DND-41 (cell line): Measurements from ENCODE around the gene NTM.

Source experiments
- ATAC-seq: fragments of 200-7000 bp; cut with Tn5 transposase; 3 replicates; pipeline ENCODE4 v1.9.1; 2021; ENCODE audit warnings: low read depth; ENCODE audit not compliant: insufficient read depth
- DNase-seq: peaks from one replicate; pipeline ENCODE4 v3.0.0-alpha.2; 2020
- H2AFZ ChIP-seq: 2 replicates; pipeline ENCODE4 v1.6.0; 2012; ENCODE audit warnings: low read depth, low read length
- H3K27ac ChIP-seq: 2 replicates; pipeline ENCODE4 v1.5.1; 2012; ENCODE audit warnings: low read length, inconsistent platforms
- H3K27me3 ChIP-seq: fragments of 200-600 bp; sonication (generic); 2 replicates; pipeline ENCODE4 v1.6.0; 2012; ENCODE audit warnings: low read length, mild to moderate bottlenecking, inconsistent platforms; ENCODE audit not compliant: insufficient read depth, poor library complexity
- H3K36me3 ChIP-seq: 2 replicates; pipeline ENCODE4 v1.5.1; 2012; ENCODE audit warnings: low read length, inconsistent platforms; ENCODE audit not compliant: insufficient read depth
- H3K4me1 ChIP-seq: 2 replicates; pipeline ENCODE4 v1.5.1; 2012; ENCODE audit warnings: mild to moderate bottlenecking, low read length; ENCODE audit not compliant: insufficient read depth
- H3K4me2 ChIP-seq: 2 replicates; pipeline ENCODE4 v1.6.0; 2012; ENCODE audit warnings: mild to moderate bottlenecking, moderate library complexity, low read length, inconsistent platforms; ENCODE audit not compliant: insufficient read depth
- H3K4me3 ChIP-seq, 2 experiments: fragments of 200-600 bp in 1 of 2; shearing (Covaris generic) in 1 of 2; 2 replicates each; pipeline ENCODE4 v1.5.1; 2012 to 2016; ENCODE audit warnings: inconsistent platforms in 2 of 2, low read length in 2 of 2, mild to moderate bottlenecking in 2 of 2, low read depth in 1 of 2, moderate library complexity in 1 of 2
- H3K79me2 ChIP-seq: 2 replicates; pipeline ENCODE4 v1.6.0; 2012; ENCODE audit warnings: low read length, inconsistent platforms; ENCODE audit not compliant: insufficient read depth
- H3K9ac ChIP-seq: 2 replicates; pipeline ENCODE4 v1.6.0; 2012; ENCODE audit warnings: low read depth, mild to moderate bottlenecking, inconsistent platforms, low read length, moderate library complexity
- H3K9me3 ChIP-seq: 2 replicates; pipeline ENCODE4 v1.5.1; 2012; ENCODE audit warnings: low read length, moderate library complexity, mild to moderate bottlenecking, inconsistent platforms; ENCODE audit not compliant: insufficient read depth, severe bottlenecking
- H4K20me1 ChIP-seq: 2 replicates; pipeline ENCODE4 v1.6.0; 2012; ENCODE audit warnings: low read length; ENCODE audit not compliant: insufficient read depth
- CTCF ChIP-seq: IDR thresholded peaks from 2 replicates; pipeline ENCODE4 v1.5.1; 2012; ENCODE audit warnings: borderline replicate concordance, low read length, moderate library complexity, mild to moderate bottlenecking; ENCODE audit not compliant: poor library complexity, severe bottlenecking; ENCODE audit errors: extremely low read depth
- EZH2 ChIP-seq: IDR thresholded peaks from 3 replicates; pipeline ENCODE4 v1.6.1; 2012; ENCODE audit warnings: borderline replicate concordance, low read depth, mild to moderate bottlenecking, moderate library complexity, low read length, inconsistent platforms; ENCODE audit not compliant: severe bottlenecking

The NTM gene

GRCh38 chr11:132035766-132036165, 665.4 kb downstream of the NTM start:
- H3K4me2 ChIP-seq = no peak overlapping the region
- H3K79me2 ChIP-seq = no peaks in the 10 kb centered on the region
- no peak overlapping the region for H3K27ac ChIP-seq
- no peak overlapping the region for H3K9ac ChIP-seq
- TF ChIP-seq CTCF (no peak), EZH2 (no peak)
- H3K4me3 ChIP-seq = no peak overlapping the region
- H3K36me3 ChIP-seq = no peaks in the 10 kb centered on the region
- H4K20me1 ChIP-seq = no peaks in the 10 kb centered on the region
- no peak for DNase-seq
- H3K4me1 ChIP-seq = no peaks in the 10 kb centered on the region
- H3K9me3 ChIP-seq = no peaks in the 10 kb centered on the region
- no peak for ATAC-seq
- H3K27me3 ChIP-seq = no peaks in the 10 kb centered on the region
- H2AFZ ChIP-seq = no peak overlapping the region

DNA sequence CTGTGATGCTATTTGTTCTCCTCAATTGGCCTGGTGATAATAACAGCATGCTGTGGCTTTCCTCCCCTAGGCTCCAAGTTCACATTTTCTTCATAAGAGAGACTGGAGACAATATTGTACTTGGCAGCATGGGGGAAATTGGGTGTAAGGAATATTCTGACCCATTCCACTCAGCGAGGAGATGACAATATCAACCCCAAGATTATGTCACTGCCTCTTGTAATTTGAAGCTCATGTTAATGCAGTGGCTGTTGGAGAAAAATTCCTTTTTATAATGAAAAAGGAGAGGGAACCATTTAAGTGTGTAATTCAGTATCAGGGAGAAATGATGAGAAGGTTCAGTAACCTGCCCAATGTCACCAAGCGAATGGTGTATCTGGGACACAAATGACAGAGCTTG, 665.8 kb downstream of the NTM start:
- ATAC-seq = no peak
- TF ChIP-seq EZH2 (no peak), CTCF (no peak)
- DNase-seq = no peak
- Histone ChIP-seq H3K36me3 (no peaks in the 10 kb centered on the region), H4K20me1 (no peaks in the 10 kb centered on the region), H3K4me3 (no peak overlapping the region), H3K79me2 (no peaks in the 10 kb centered on the region), H2AFZ (no peak overlapping the region), H3K9me3 (no peaks in the 10 kb centered on the region), H3K9ac (no peak overlapping the region), H3K27ac (no peak overlapping the region), H3K4me2 (no peak overlapping the region), H3K27me3 (no peaks in the 10 kb centered on the region), H3K4me1 (no peaks in the 10 kb centered on the region)

DNA sequence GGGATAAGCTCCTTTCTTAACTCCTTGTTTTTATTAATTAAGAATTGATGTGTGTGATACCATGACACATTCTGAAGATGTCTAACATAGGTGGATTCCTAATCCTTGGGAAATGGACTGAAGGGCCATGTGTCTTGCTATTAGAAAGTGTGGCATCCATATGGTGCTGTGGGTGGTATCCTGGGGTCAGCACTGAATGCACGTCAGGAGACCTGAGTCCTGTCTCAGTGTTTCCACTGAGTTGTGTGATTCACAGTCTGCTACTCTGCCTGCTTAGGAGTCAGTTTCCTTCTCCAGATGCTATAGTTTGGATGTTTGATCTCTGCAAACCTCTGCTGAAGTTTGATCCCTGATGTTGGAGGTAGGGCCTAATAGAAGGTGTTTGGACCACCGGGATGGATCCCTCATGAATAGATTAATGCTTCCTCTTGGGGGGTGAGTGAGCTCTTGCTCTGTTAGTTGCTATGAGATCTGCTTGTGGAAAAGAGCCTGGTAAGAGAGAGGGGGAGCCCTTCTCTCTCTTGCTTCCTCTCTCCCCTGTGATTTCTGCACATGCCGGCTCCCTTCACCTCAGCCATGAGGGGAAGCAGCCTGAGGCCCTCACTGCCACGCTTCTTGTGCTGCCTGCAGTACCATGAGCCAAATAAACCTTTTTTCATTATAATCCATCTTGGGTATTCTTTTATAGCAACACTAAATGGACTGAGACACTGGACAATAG, 666.5 kb downstream of the NTM start:
- H3K4me1 ChIP-seq = no peaks in the 10 kb centered on the region
- no peaks in the 10 kb centered on the region for H3K36me3 ChIP-seq
- H3K9ac ChIP-seq = no peak overlapping the region
- ATAC-seq (no peak), DNase-seq (no peak)
- no peaks in the 10 kb centered on the region for H3K9me3 ChIP-seq
- H3K27ac ChIP-seq = no peak overlapping the region
- H3K4me2 ChIP-seq = no peak overlapping the region
- no peaks in the 10 kb centered on the region for H4K20me1 ChIP-seq
- TF ChIP-seq EZH2 (no peak), CTCF (no peak)
- no peaks in the 10 kb centered on the region for H3K79me2 ChIP-seq
- no peaks in the 10 kb centered on the region for H3K27me3 ChIP-seq
- no peak overlapping the region for H2AFZ ChIP-seq
- H3K4me3 ChIP-seq = no peak overlapping the region
